Stimulated activated CD8-positive, alpha-beta memory T cell treated with anti-CD3 and anti-CD28 coated beads, Interleukin-4, amount 100 ng/mL, for 1 hour (primary cell): ENCODE measurements around the gene NTN5.
A peak's percentile ranks its signal among the peaks of the same experiment; 100 is the strongest.
"Not testable (repeated sequence)": the region's sequence is repeated elsewhere in the genome, so short reads cannot be mapped to it uniquely, and the experiment has no call there.

Experiments used
- DNase-seq, 2 donors: peaks; one replicate each; pipeline ENCODE4 v3.0.0-alpha.2; 2020; ENCODE audit warnings: low read depth in 2 of 2, low spot score in 1 of 2

The NTN5 gene

GRCh38 chr19:48670699-48671445, 1.9 kb downstream of the NTN5 start:
- DNase-seq, result no peak

GRCh38 chr19:48669903-48670668, 2.7 kb downstream of the NTN5 start:
- DNase-seq, result no peak

GRCh38 chr19:48668761-48669160, 4.1 kb downstream of the NTN5 start:
- no peak for DNase-seq

- DNase-seq, result no peak
Measured at GRCh38 chr19:48668332-48668731, 4.5 kb downstream of the NTN5 start.

GRCh38 chr19:48665786-48666185, 7.0 kb downstream of the NTN5 start:
- DNase-seq, result no peak

GRCh38 chr19:48664476-48664875, 8.3 kb downstream of the NTN5 start:
- DNase-seq, result no peak

- no peak for DNase-seq
Measured at GRCh38 chr19:48663667-48664066, 9.2 kb downstream of the NTN5 start.

- DNase-seq, result no peak
Measured at GRCh38 chr19:48661711-48662090, 11.1 kb downstream of the NTN5 start.

GRCh38 chr19:48660852-48661710, 11.7 kb downstream of the NTN5 start:
- DNase-seq, result peak; percentile 55 to 59

GRCh38 chr19:48659768-48660167, 13.0 kb downstream of the NTN5 start:
- no peak for DNase-seq

- DNase-seq, result no peak
Measured at GRCh38 chr19:48658483-48658882, 14.3 kb downstream of the NTN5 start.

- DNase-seq, result not testable (repeated sequence)
Measured at GRCh38 chr19:48657828-48658227, 15.0 kb downstream of the NTN5 start.

- DNase-seq, result no peak
Measured at GRCh38 chr19:48656840-48657474, 15.9 kb downstream of the NTN5 start.

GRCh38 chr19:48654299-48655059, 18.3 kb downstream of the NTN5 start:
- no peak for DNase-seq

- no peak for DNase-seq
Measured at GRCh38 chr19:48651683-48652048, 21.2 kb downstream of the NTN5 start.

- no peak for DNase-seq
Measured at GRCh38 chr19:48650974-48651682, 21.7 kb downstream of the NTN5 start.

GRCh38 chr19:48648134-48648533, 24.7 kb downstream of the NTN5 start:
- no peak for DNase-seq

GRCh38 chr19:48646722-48647216, 26.0 kb downstream of the NTN5 start:
- no peak for DNase-seq

GRCh38 chr19:48646001-48646721, 26.7 kb downstream of the NTN5 start, which contains the start of gene CA11:
Gene CA11, minus strand, starts transcription at chr19:48646187. Its CDS starts 555 bp downstream, at chr19:48645632.
- DNase-seq, result peak; percentile 77 to 79
